HEK293 (cell line): ENCODE data around the gene KCNG3.

Experiments used
- CTCF ChIP-seq: fragments of 450-650 bp; formaldehyde crosslinking; IDR thresholded peaks from 2 replicates; pipeline ENCODE4 v1.5.1; 2016; ENCODE audit warnings: missing biosample characterization, missing genetic modification characterization
- PBX3 ChIP-seq: sonication (generic); formaldehyde crosslinking; IDR thresholded peaks from 2 replicates; pipeline ENCODE4 v1.8.1; 2022; ENCODE audit warnings: mild to moderate bottlenecking, moderate library complexity, missing genetic modification reagents
- SP2 ChIP-seq: fragments of 450-650 bp; formaldehyde crosslinking; IDR thresholded peaks from 2 replicates; pipeline ENCODE4 v1.5.1; 2016; ENCODE audit warnings: missing biosample characterization, missing genetic modification characterization
- ZBTB44 ChIP-seq: fragments of 450-650 bp; IDR thresholded peaks from 2 replicates; pipeline ENCODE4 v1.5.1; 2018; ENCODE audit warnings: missing biosample characterization, mild to moderate bottlenecking, missing genetic modification characterization
- ZEB2 ChIP-seq: fragments of 450-650 bp; formaldehyde crosslinking; IDR thresholded peaks from 2 replicates; pipeline ENCODE4 v1.5.1; 2016; ENCODE audit warnings: missing biosample characterization, missing genetic modification characterization
- ZNF518A ChIP-seq: fragments of 450-650 bp; formaldehyde crosslinking; conservative IDR thresholded peaks from 2 replicates; pipeline ENCODE4 v1.5.1; 2016; ENCODE audit warnings: low read depth, missing biosample characterization, missing genetic modification characterization
- ZNF544 ChIP-seq: fragments of 450-650 bp; formaldehyde crosslinking; IDR thresholded peaks from 2 replicates; pipeline ENCODE4 v1.5.0; 2017; ENCODE audit warnings: missing biosample characterization, missing genetic modification characterization
- ZNF747 ChIP-seq: fragments of 450-650 bp; formaldehyde crosslinking; IDR thresholded peaks from 2 replicates; pipeline ENCODE4 v1.5.1; 2016; ENCODE audit warnings: missing biosample characterization, missing genetic modification characterization
- ZNF792 ChIP-seq: fragments of 450-650 bp; formaldehyde crosslinking; IDR thresholded peaks from 2 replicates; pipeline ENCODE4 v1.5.1; 2016; ENCODE audit warnings: missing biosample characterization, missing genetic modification characterization

GRCh38 chr2:42438685-42439084, 55.1 kb downstream of the KCNG3 start:
- TF ChIP-seq ZNF544 (no peak), ZBTB44 (no peak), ZNF518A (tag by site-specific recombination) (no peak), PBX3 (CRISPR knock-in tag) (no peak), CTCF (tag by site-specific recombination) (no peak), ZNF747 (tag by site-specific recombination) (no peak), SP2 (tag by site-specific recombination) (no peak), ZNF792 (no peak), ZEB2 (tag by site-specific recombination) (no peak)
